ENCODE results near the gene WIPF1.

The WIPF1 gene

GRCh38 chr2:174621323-174621722 is 23.7 kb upstream of the WIPF1 start:
- DNase-seq: no peak

- DNase-seq: no peak
Observed at GRCh38 chr2:174618179-174618578, 20.6 kb upstream of the WIPF1 start.

GRCh38 chr2:174617718-174618117 is 20.1 kb upstream of the WIPF1 start:
- DNase-seq: no peak

GRCh38 chr2:174617120-174617519 is 19.5 kb upstream of the WIPF1 start:
- DNase-seq: no peak

- no peak for DNase-seq
Observed at GRCh38 chr2:174615871-174616436, 18.4 kb upstream of the WIPF1 start.

GRCh38 chr2:174614261-174614660 is 16.7 kb upstream of the WIPF1 start:
- no peak for DNase-seq

- DNase-seq: no peak
Observed at GRCh38 chr2:174613531-174613930, 15.9 kb upstream of the WIPF1 start.

GRCh38 chr2:174612970-174613369 is 15.4 kb upstream of the WIPF1 start:
- DNase-seq: no peak

- DNase-seq: no peak
Observed at GRCh38 chr2:174611854-174612253, 14.2 kb upstream of the WIPF1 start.

GRCh38 chr2:174611006-174611405 is 13.4 kb upstream of the WIPF1 start:
- no peak for DNase-seq

GRCh38 chr2:174610243-174610995 is 12.8 kb upstream of the WIPF1 start:
- no peak for DNase-seq

GRCh38 chr2:174609261-174609660 is 11.7 kb upstream of the WIPF1 start:
- DNase-seq: no peak

GRCh38 chr2:174608866-174609214 is 11.2 kb upstream of the WIPF1 start:
- DNase-seq: no peak

GRCh38 chr2:174607989-174608865 is 10.6 kb upstream of the WIPF1 start:
- no peak for DNase-seq

- no peak for DNase-seq
Observed at GRCh38 chr2:174607584-174607983, 10.0 kb upstream of the WIPF1 start.

GRCh38 chr2:174606336-174606735 is 8.7 kb upstream of the WIPF1 start:
- no peak for DNase-seq

GRCh38 chr2:174605687-174606086 is 8.1 kb upstream of the WIPF1 start:
- DNase-seq: no peak

GRCh38 chr2:174603280-174603679 is 5.7 kb upstream of the WIPF1 start:
- DNase-seq: peak; percentile 58

- DNase-seq: no peak
Observed at GRCh38 chr2:174602745-174603144, 5.1 kb upstream of the WIPF1 start.

- no peak for DNase-seq
Observed at GRCh38 chr2:174600349-174600748, 2.7 kb upstream of the WIPF1 start.

- no peak for DNase-seq
Observed at GRCh38 chr2:174599310-174599921, 1.8 kb upstream of the WIPF1 start.

- DNase-seq: no peak
Observed at GRCh38 chr2:174597009-174597344, 627 bp downstream of the WIPF1 start.

GRCh38 chr2:174595891-174596397 is 1.7 kb downstream of the WIPF1 start:
- DNase-seq: no peak

All from stimulated activated CD8-positive, alpha-beta memory T cell treated with anti-CD3 and anti-CD28 coated beads, Interleukin-4, amount 100 ng/mL, for 48 hours (primary cell).